Measurements from ENCODE around the gene TGFBR2.

Gene TGFBR2

DNA sequence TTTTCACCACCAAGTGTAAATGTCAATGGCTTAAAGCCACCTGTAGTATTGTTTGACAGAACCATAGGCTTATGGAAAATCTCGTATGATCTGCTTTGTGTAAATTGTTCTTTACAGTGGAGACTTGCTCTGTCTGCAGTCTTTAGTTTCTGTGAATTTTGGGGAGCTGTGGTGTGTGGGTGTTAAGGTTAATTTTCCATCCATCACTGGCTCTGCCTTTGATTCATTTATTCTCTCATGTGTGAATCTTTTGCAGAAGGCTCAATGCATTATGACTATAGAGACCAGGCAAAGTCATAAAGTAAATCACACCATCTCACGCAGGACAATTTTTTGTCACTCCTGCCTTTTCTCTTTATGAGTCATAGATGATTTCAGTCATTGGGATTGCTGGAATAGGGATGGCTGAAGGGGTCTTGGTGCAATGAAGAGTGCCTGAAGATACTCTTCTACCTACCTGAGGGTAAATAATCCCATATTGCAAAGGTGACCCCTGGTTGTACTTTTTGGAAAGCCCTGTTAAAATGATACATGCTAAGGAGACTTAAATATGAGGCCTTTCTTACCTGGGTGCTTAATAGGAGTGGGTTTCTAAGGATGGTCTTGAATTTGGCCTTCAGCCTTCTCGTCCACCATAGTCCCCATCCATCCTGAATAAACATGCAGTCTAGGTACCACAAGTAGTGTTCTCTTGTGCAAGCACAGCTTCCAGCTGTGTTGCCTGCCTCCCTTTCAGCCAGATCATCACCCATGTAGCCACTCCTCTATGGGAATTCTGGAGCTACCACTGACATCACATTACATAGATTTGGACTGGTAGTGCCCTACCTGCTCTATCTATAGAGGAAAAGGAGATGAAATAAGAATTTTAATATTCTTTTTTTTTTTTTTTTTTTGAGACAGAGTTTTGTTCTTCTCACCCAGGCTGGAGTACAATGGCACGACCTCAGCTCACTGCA is 14.3 kb downstream of the TGFBR2 start:
- DNase-seq = no peak

DNA sequence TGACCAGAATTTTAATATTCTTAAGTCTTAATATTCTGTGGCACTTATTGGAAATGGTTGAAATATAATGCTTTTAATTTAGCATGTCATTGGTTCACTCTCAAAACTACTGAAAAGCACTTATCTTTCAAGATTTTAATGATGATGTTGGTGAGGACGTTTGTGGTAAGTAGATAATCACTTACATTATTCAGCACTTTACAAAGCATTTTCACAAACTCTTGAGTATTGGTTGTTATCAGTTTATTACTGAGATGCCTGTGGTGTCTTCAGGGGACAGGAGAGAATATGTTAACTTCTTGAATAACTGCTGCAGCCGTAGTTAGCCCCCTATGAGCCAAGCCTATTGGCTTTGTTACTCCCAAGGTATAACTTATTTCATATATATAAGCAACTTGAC is 15.2 kb downstream of the TGFBR2 start:
- DNase-seq = no peak

DNA sequence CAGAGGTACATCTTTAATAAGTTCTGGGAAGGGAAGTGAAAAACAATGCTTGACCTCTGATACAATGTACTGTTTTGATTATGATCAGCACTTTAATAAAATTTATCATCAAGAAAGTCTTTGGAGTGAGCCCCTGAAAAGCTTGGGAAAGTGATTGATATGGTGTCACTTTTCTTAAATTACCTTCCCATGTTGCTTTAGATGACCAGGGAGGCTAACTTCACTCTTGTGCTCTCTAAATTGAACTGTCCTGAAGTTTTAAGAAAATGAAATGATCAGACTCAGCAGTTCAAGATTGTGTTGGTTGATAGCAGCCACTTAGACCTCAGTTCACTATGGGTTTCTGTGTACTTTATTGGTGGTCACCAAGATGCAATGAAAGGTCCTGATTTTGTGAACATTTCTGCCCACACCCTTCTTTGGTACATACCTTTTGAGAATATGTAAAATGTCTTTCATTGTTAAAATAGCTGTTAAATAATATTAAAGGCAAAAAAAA is 15.7 kb downstream of the TGFBR2 start:
- DNase-seq = no peak

DNA sequence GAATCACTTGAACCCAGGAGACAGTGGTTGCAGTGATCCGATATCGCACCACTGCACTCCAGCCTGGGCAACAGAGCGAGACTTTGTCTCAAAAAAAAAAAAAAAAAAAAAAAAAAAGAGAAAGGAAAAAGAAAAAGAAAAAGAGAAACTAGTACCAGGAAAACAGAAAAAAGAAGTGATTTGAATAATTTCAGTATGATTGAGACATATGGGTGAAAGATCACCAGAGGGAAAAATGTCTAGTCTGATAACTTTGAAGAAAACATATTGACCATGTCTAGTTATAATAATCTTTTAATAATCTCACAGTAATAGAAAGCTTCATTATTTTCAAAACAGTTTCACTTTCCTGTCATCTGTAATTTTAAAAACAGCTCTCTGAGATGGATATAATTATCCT is 16.4 kb downstream of the TGFBR2 start:
- DNase-seq = no peak

DNA sequence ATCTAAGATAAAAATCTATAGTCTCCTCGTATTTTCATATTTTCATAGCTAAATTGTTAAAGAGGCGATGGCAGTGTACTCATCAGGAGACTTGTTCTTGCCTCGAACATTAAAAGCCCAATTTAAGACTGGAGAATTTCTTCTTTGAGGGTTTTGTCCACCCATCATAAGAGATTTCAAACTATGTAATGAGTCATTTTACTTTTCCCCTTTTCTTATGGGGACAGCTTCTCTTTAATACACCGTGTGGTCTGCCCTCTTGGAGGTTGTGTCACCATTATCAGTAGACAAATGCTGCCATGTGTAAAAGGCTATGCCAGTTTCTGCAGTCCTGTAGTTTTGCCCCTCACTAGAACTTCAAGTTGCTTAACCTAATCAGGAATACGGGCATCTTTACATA is 16.9 kb downstream of the TGFBR2 start:
- DNase-seq = peak in 1 of 4 experiments; percentile 44

DNA sequence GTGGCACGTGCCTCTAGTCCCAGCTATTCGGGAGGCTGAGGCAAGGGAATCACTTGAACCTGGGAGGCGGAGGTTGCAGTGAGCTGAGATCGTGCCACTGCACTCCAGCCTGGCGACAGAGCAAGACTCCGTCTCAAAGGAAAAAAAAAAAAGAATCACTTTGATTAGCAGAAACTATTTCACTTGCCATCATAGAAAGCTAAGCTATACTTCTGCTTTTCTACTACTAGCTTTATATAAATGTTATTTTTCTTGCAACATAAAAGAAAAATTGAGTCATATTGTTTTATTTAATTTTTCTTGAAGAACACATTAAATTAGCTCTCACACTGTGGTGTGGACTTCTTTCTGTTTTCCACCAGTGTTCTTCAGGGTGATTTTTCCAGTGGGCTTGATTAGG is 18.1 kb downstream of the TGFBR2 start:
- peak in 1 of 4 experiments; percentile 59 for DNase-seq

DNA sequence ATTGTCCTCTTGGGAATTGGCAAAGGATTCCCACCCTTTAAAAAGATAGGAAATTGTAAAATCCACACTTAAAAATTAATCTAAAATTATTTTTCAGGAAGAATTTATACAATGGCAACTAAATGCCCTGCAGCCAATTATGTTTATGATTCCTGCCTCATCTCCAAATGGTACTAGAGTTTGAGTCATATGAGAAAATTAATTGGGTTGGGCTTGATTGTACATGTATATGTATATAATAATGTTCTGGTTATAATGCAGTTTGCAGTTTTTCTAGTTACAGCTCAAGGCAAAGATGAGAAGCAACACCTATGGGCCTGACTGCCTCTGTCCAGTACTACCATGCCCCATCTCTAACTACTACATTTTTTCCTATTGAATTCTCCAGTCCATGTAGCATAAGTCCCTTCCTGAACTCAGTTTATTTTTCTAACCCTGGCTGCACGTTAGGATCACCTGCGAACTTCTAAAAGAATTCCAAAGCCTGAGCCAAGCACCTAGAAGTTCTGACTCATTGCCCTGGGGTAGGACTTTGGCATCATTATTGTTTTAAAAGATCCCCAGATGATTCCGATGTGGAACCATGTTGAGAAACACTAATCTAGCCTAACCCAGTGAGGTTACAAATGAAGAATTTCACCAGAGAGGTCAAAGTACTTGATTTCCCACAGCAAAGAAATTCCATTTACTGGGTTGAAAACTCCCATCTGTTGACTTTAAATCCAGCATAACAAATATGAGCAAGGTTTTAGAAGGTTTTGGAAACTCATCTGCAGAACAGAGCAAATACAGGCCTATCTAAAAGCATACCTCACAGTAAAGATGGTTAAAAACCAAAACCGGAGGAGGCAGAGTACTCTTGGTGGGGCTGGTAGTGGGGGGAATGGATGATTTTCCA is 19.4 kb downstream of the TGFBR2 start:
- DNase-seq = no peak

DNA sequence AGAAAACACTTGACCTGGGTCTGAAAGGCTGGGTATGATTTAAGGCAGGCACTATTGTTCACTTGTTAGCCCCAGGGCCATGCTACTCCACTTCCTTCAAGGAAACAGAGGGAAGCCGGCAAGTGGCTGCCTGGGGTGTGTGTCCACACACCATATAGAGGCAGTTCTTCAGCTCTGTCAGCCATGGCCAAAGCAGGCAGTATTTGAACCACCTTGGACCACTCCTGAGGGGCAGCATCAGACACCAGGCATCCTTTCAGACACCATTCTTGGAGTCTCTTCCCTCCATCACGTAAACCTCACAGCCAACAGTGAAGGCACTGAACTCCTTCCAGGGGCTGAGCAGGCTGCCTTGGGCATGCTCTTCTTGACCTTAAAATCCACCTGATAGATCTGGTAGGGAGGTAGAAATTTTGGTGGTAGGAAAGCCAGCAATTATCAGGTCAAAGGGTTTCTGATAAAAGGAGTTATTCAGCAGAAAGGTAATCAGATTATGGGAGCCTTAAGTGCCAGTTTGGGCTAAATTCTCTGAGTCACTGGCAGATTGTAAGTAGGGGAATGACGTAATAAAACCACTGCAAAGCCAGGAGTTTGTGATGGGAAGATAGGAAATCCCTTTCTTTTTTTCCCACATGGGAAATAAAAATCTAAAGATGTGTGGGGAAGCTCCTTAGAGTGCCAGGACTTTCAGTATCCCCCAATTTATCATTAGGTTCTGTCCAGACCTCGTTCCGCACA is 20.2 kb downstream of the TGFBR2 start:
- DNase-seq = no peak

DNA sequence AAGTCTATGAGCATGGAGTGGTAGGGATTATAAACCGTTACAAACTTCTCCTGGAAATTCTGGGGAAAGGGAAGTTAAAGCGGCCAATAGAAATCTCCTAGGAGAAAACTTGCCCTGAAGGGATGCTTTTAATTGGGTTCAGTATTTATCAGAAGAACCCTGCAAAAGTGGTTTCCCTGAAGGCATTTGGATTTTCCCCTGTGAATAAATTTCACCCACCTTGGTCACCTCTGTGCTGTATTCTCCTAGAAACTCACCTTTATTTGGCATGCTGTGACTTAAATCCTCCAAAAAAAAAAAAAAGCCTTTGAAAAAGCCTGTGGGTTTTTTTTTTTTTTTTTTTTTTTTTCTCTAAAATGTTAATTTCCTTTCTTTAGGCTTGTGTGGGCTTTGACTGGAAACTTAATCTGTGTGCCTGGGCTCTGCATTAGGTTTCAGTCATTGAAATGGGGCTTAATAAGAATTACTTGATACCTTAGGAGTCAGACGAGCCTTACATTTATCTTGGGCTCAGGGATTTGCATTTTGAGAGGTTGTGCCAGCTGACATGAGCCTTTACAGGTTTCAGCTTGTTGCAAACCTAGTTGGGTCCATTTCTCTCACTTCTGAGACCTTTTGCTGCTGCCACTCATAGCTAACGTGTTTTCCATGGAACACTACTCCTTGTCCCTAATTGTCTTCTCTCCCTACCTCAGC is 22.0 kb downstream of the TGFBR2 start:
- no peak for DNase-seq

DNA sequence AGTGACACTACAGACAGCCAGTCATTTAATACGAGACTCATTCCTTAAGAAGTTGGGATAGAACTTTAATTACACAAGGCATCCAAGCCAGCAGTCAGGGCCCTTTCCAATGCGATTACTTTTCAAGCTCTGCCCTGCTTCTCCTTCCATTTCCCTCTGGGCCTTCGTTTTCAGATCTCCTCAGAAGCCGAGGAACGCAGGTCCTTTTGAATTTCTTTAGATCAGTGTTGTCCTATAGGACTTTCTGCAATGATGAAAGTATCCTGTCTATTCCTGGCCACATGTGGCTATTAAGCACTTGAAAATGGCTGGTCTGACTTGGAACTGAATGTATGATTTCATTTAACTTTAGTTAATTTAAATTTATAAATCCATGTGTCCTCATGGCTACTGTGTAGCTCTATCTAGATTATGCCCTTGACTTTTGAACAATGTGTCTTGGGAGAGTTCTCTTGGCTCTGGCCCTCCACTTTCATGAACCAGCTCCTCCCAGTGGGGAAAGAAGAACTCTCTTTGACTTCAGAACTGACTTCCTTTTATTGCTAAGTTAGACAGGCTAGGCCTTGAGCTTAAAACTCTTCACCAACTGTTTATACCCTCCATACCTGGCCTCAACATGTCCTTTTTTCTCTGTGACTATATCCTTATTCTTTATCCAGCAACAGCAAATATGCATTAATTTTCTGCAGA is 22.6 kb downstream of the TGFBR2 start:
- peak; percentile 52 to 80 (median 70) for DNase-seq

DNA sequence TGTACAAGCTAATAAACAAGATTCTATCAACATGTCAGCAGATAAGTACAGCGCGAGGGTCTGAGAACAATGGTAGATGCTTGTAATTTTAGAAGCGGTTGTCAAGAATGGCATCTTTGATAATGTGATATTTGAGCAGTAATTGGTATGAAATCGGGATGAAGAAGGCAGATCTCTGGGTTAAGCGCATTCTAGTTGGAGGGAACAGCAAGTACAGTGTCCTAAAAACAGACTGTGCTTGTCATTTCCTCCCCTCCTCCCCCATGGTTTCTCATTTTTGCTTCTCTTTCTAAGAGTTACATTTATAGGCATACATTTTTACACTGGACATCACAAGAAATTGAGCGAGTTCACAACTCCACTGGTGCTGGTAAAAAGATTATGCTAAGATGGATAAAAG is 23.3 kb downstream of the TGFBR2 start:
- peak in 1 of 4 experiments; percentile 51 for DNase-seq

DNA sequence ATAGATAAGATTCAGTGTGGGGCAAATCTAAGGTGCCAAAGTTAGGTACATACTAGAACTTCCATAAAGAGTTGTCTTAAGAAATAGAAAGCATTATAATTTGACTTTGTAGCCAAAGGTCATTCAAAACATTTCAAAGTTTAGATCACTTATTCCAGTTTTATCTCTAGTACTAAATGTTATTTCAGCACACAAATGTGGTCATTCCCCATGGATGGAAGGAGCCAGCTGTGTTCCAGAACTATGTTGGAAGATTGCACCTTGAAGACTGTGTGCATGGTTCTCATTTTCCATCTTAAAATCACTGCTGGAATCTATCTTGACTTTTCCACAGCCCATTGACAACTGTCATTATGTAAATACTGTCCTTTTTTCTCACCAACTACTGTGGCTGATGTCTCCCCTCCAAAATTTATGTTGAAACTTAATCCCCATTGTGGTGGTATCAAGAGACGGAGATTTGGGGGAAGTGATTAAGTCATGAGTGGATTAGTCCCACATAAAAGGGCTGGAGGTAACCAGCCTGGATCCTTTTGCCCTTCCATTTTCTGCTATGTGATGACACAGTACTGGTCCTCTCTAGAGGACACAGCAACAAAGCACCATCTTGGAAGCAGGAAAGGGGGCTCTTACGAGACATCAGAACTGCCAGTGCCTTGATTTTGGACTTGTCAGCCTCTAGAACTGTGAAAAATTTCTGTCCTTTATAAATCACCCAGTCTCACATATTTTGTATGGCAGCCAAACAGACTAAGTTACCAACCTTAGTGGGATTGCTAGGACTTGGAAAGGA is 24.0 kb downstream of the TGFBR2 start:
- no peak for DNase-seq

DNA sequence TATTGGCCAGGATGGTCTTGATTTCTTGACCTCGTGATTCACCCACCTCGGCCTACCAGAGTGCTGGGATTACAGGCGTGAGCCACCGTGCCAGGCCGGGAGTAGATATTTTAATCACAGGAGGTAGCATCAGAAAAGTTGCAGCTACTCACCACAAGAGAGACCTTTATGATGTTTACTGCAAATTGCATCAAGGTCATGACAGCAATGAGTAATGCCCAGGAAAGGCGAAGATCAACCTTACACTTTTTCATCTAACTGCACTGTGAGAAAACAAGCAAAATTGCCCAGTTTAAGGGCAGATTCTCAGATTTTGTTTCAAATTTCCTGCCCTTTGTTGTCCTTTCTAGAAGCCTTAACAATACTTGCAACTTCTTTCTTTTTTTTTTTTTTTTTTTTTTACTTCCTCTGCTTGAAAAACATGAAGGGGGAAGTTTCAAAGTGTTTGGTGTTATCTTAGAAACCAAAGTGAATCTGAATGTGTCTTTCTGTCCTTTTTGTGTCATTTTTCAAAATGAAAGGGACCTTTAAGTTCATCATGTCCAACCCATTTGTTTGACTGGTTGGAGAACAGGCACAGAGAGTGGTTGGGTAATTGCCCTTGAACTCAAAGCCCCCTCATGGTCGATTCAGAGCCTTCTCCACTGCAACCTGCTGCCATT is 25.0 kb downstream of the TGFBR2 start:
- DNase-seq = peak; percentile 43 to 77 (median 62)

DNA sequence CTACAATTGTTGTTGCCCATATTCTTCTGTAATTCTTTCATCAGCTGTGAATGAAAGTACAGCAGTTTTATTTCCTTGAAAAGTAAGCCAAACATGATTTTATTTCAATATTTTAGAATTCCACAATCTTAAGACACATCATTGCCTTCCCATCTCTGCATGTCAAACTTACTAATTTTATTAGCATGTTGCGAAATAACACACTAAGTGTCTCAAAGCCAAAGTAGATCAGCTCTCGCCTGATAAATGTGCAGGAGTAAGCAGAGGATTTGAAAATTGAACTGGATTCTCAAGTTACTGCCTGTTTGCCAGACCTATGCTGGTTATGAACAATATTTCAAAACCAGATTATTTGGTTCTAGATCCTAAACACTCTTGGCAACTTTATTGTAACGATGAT is 25.7 kb downstream of the TGFBR2 start:
- peak in 2 of 4 experiments; percentile 44 to 49 for DNase-seq

DNA sequence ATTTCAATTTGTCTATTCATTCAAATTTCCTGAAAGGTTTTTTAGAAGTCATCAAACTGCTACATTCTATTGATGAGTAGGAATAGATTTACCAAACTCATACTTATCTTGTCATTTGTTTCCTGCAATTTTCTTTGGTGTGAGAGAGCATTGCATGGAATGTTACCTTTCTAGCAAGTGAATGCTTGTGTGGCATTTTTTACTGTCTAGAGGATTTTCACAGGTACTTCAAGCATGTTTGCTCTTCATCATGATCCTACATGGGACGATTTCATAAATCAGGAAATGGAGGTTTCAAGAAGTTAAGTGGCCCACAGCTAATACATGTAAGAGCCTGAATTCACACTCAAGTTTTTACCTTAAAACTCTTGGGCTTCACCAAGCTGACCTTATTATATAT is 26.1 kb downstream of the TGFBR2 start:
- DNase-seq = no peak

DNA sequence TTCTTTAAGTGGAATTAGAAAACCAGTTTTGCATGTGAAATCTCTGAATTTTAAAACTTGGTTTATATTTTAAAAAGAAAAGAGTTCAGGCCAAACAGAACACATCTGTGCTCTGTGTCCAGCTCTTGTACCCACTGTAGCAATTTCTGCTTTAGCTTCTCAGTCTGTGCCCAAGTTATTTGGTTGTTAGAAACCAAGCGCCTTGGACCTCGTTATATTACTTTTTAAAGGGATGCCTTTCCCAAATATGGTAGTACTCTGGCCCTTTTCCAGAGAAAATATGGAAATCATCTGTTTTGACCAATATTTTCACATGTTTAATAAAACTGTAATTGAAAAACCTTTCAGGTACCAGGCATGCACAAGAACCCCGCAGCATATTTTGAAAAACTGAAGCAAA is 27.3 kb downstream of the TGFBR2 start:
- DNase-seq = no peak

DNA sequence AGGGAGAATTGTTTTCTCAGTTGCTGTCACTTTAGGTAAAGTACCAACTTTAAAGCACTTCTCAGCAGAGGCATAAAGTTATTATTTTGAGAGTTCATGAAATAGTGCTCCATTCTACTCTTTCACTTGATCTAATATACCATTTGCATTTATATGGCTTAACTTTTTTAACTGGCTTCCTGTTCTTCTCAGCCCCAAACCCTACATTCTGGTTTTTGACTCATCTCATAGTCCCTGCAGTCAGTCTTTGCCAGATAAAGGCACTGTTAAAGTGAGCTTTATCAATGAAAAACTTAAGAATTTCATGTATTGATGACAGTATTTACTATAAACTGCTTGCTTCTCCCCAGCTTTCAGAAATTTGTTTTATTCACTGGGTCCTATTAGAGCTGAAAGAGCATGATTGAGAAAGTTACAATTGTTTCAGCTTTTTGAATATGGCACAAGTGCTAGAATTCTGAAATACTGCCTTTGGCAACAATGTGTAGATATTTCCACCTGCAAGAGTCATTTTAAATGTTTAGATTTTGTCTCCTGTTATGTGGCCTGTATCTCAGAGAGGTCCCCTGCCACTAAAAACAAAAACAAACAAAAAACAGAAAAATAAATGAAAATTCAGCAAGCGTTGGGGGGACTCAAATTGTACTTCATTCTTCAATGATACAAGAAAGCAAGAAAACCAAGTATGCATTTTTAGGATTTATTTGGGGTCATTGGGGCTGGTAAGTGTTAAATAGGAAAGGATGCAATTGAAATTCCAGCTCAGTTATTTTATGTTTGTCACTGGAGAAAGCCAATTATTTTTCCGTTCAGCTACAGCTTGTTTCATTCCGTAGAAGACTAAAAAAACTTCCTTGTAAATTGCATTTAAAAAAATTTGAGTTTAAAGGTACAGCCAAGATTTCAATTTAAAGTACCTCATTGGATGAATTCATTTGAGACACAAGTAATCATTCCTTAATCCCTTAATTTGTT is 28.6 kb downstream of the TGFBR2 start:
- no peak for DNase-seq

Measured in suppressor macrophage (primary cell).